Gastrocnemius medialis (tissue), 4 donors: ENCODE results near the gene TMEM198.

ENCODE experiments used
- CTCF ChIP-seq, 5 experiments: fragments of 450-650 bp in 3 of 5; fragments of 200-600 bp in 2 of 5; sonication (generic) in 2 of 5; IDR thresholded peaks in 4 of 5; conservative IDR thresholded peaks in 1 of 5; 1 replicate in 4 of 5; 2 replicates in 1 of 5; pipeline ENCODE4 v1.5.1; 2016 to 2019; ENCODE audit warnings: antibody characterized with exemption in 5 of 5, mild to moderate bottlenecking in 3 of 5, moderate library complexity in 3 of 5
- POLR2A ChIP-seq, 2 donors: fragments of 450-650 bp; IDR thresholded peaks; one replicate each; pipeline ENCODE4 v1.6.1; 2017; ENCODE audit warnings: antibody characterized with exemption in 2 of 2, mild to moderate bottlenecking in 2 of 2, moderate library complexity in 2 of 2

- TF ChIP-seq POLR2A (IDR thresholded peaks at IDR 0.05) (no peak), CTCF (IDR thresholded peaks at IDR 0.05 in 4 of 5, conservative IDR thresholded peaks at IDR 0.05 in 1 of 5) (peak in 4 of 5 experiments; percentile 8 to 43 (median 36))
Observed at GRCh38 chr2:219521066-219521880, 22.6 kb upstream of the TMEM198 start.
